SK-N-SH treated with all-trans-retinoic acid at 6 μM for 48 hours (cell line): Measurements from ENCODE around the gene GDPGP1.

ENCODE experiments used
- ATAC-seq: fragments of 200-7000 bp; cut with Tn5 transposase; 3 replicates; pipeline ENCODE4 v1.9.1; 2020; ENCODE audit warnings: mild to moderate bottlenecking, moderate library complexity
- ARNTL ChIP-seq: fragments of 450-650 bp; formaldehyde crosslinking; IDR thresholded peaks from 2 replicates; pipeline ENCODE4 v1.5.0; 2020; ENCODE audit warnings: low read depth, mild to moderate bottlenecking, moderate library complexity, borderline replicate concordance
- BACH2 ChIP-seq: fragments of 250-450 bp; sonication (Bioruptor Pico); IDR thresholded peaks from 2 replicates; pipeline ENCODE4 v1.9.0; 2021; ENCODE audit warnings: mild to moderate bottlenecking, borderline replicate concordance
- CREB5 ChIP-seq: fragments of 250-450 bp; sonication (Bioruptor Pico); IDR thresholded peaks from 2 replicates; pipeline ENCODE4 v1.5.1; 2020; ENCODE audit warnings: low read depth, mild to moderate bottlenecking, moderate library complexity
- CSDC2 ChIP-seq: fragments of 250-450 bp; sonication (Bioruptor Pico); IDR thresholded peaks from 2 replicates; pipeline ENCODE4 v1.5.0; 2020; ENCODE audit warnings: mild to moderate bottlenecking, moderate library complexity
- CSRNP3 ChIP-seq: fragments of 250-450 bp; sonication (Bioruptor Pico); IDR thresholded peaks from 2 replicates; pipeline ENCODE4 v1.5.1; 2021; ENCODE audit warnings: mild to moderate bottlenecking, moderate library complexity
- ESRRG ChIP-seq: fragments of 250-450 bp; sonication (Bioruptor Pico); IDR thresholded peaks from 2 replicates; pipeline ENCODE4 v1.6.1; 2021; ENCODE audit warnings: mild to moderate bottlenecking
- GLIS3 ChIP-seq: fragments of 250-450 bp; sonication (Bioruptor Pico); IDR thresholded peaks from 2 replicates; pipeline ENCODE4 v1.5.0; 2020; ENCODE audit warnings: mild to moderate bottlenecking, moderate library complexity
- ISL1 ChIP-seq: fragments of 250-450 bp; sonication (Bioruptor Pico); IDR thresholded peaks from 2 replicates; pipeline ENCODE4 v2.1.2; 2022; ENCODE audit warnings: mild to moderate bottlenecking, moderate library complexity
- OSR1 ChIP-seq: fragments of 250-450 bp; sonication (Bioruptor Pico); IDR thresholded peaks from 2 replicates; pipeline ENCODE4 v1.8.0; 2022; ENCODE audit warnings: moderate library complexity, mild to moderate bottlenecking, inconsistent platforms
- PATZ1 ChIP-seq: fragments of 250-450 bp; sonication (Bioruptor Pico); IDR thresholded peaks from 2 replicates; pipeline ENCODE4 v1.8.0; 2020; ENCODE audit warnings: mild to moderate bottlenecking, moderate library complexity, borderline replicate concordance
- POU6F1 ChIP-seq: fragments of 250-450 bp; sonication (Bioruptor Pico); IDR thresholded peaks from 2 replicates; pipeline ENCODE4 v1.8.0; 2021; ENCODE audit warnings: low read depth, mild to moderate bottlenecking, moderate library complexity, borderline replicate concordance
- PPARA ChIP-seq: fragments of 250-450 bp; sonication (Bioruptor Pico); IDR thresholded peaks from 2 replicates; pipeline ENCODE4 v1.5.0; 2020; ENCODE audit warnings: mild to moderate bottlenecking, borderline replicate concordance
- RARB ChIP-seq: fragments of 250-450 bp; sonication (Bioruptor Pico); IDR thresholded peaks from 2 replicates; pipeline ENCODE4 v1.8.0; 2021; ENCODE audit warnings: mild to moderate bottlenecking, moderate library complexity
- SNAI2 ChIP-seq: fragments of 250-450 bp; sonication (Bioruptor Pico); IDR thresholded peaks from 2 replicates; pipeline ENCODE4 v1.5.0; 2020; ENCODE audit warnings: mild to moderate bottlenecking, moderate library complexity
- TCF4 ChIP-seq: fragments of 250-450 bp; sonication (Bioruptor Pico); IDR thresholded peaks from 2 replicates; pipeline ENCODE4 v1.8.0; 2021; ENCODE audit warnings: mild to moderate bottlenecking, moderate library complexity, borderline replicate concordance
- TOX ChIP-seq: fragments of 250-450 bp; sonication (Bioruptor Pico); IDR thresholded peaks from 2 replicates; pipeline ENCODE4 v1.8.0; 2021; ENCODE audit warnings: mild to moderate bottlenecking, moderate library complexity, borderline replicate concordance
- ZC3H10 ChIP-seq: fragments of 250-450 bp; sonication (Bioruptor Pico); IDR thresholded peaks from 2 replicates; pipeline ENCODE4 v1.5.1; 2021; ENCODE audit warnings: mild to moderate bottlenecking, moderate library complexity
- ZFP3 ChIP-seq: fragments of 250-450 bp; sonication (Bioruptor Pico); IDR thresholded peaks from 2 replicates; pipeline ENCODE4 v1.5.0; 2020; ENCODE audit warnings: mild to moderate bottlenecking, moderate library complexity
- ZFP30 ChIP-seq: fragments of 450-650 bp; formaldehyde crosslinking; IDR thresholded peaks from 2 replicates; pipeline ENCODE4 v1.5.0; 2022; ENCODE audit warnings: mild to moderate bottlenecking, moderate library complexity
- ZNF565 ChIP-seq: fragments of 450-650 bp; formaldehyde crosslinking; conservative IDR thresholded peaks from 2 replicates; pipeline ENCODE4 v1.5.0; 2020; ENCODE audit warnings: low read depth, mild to moderate bottlenecking, moderate library complexity
- ZNF8 ChIP-seq: fragments of 450-650 bp; formaldehyde crosslinking; IDR thresholded peaks from 2 replicates; pipeline ENCODE4 v1.5.0; 2020; ENCODE audit warnings: mild to moderate bottlenecking, moderate library complexity
- TF ChIP-seq, protein P1 (sequence below): fragments of 250-450 bp; sonication (Bioruptor Pico); IDR thresholded peaks from 2 replicates; pipeline ENCODE4 v1.5.0; 2020; ENCODE audit warnings: mild to moderate bottlenecking, moderate library complexity

Gene GDPGP1

DNA sequence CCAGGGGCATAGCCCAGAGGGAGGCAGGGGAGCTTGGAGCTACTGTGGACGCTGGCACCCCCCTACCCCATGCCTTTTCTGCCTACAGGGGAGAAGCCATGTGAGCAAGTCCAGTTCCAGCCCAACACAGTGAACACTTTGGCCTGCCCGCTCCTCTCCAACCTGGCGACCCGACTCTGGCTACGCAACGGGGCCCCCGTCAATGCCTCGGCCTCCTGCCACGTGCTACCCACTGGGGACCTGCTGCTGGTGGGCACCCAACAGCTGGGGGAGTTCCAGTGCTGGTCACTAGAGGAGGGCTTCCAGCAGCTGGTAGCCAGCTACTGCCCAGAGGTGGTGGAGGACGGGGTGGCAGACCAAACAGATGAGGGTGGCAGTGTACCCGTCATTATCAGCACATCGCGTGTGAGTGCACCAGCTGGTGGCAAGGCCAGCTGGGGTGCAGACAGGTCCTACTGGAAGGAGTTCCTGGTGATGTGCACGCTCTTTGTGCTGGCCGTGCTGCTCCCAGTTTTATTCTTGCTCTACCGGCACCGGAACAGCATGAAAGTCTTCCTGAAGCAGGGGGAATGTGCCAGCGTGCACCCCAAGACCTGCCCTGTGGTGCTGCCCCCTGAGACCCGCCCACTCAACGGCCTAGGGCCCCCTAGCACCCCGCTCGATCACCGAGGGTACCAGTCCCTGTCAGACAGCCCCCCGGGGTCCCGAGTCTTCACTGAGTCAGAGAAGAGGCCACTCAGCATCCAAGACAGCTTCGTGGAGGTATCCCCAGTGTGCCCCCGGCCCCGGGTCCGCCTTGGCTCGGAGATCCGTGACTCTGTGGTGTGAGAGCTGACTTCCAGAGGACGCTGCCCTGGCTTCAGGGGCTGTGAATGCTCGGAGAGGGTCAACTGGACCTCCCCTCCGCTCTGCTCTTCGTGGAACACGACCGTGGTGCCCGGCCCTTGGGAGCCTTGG lies 5.9 kb upstream of the GDPGP1 start:
- no peak for ATAC-seq
- no peak for TF ChIP-seq ZNF8 (CRISPR knock-in tag)
- no peak for TF ChIP-seq TOX (CRISPR knock-in tag)
- no peak for TF ChIP-seq ZFP30 (CRISPR knock-in tag)
- no peak for TF ChIP-seq PPARA (CRISPR knock-in tag)
- TF ChIP-seq PATZ1 (CRISPR knock-in tag), result no peak
- TF ChIP-seq ZC3H10 (CRISPR knock-in tag), result no peak
- no peak for TF ChIP-seq SNAI2
- TF ChIP-seq ESRRG (CRISPR knock-in tag), result no peak
- no peak for TF ChIP-seq ZFP3 (CRISPR knock-in tag)
- TF ChIP-seq TCF4 (CRISPR knock-in tag), result no peak
- TF ChIP-seq POU6F1 (CRISPR knock-in tag), result no peak
- TF ChIP-seq CREB5, result no peak

DNA sequence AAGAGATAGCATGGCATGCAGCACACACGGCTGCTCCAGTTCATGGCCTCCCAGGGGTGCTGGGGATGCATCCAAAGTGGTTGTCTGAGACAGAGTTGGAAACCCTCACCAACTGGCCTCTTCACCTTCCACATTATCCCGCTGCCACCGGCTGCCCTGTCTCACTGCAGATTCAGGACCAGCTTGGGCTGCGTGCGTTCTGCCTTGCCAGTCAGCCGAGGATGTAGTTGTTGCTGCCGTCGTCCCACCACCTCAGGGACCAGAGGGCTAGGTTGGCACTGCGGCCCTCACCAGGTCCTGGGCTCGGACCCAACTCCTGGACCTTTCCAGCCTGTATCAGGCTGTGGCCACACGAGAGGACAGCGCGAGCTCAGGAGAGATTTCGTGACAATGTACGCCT lies 5.0 kb upstream of the GDPGP1 start:
- TF ChIP-seq ARNTL (CRISPR knock-in tag) (no peak), PATZ1 (CRISPR knock-in tag) (no peak), TCF4 (CRISPR knock-in tag) (no peak), ZFP30 (CRISPR knock-in tag) (no peak), SNAI2 (no peak), GLIS3 (CRISPR knock-in tag) (no peak), ZNF8 (CRISPR knock-in tag) (no peak), ZNF565 (no peak), RARB (CRISPR knock-in tag) (no peak), TOX (CRISPR knock-in tag) (no peak), PPARA (CRISPR knock-in tag) (no peak), ZFP3 (CRISPR knock-in tag) (no peak), ISL1 (CRISPR knock-in tag) (no peak), CSRNP3 (no peak), ESRRG (CRISPR knock-in tag) (no peak), OSR1 (CRISPR knock-in tag) (no peak), BACH2 (CRISPR knock-in tag) (no peak), CSDC2 (no peak), ZC3H10 (CRISPR knock-in tag) (no peak)
- TF ChIP-seq, protein P1, sequence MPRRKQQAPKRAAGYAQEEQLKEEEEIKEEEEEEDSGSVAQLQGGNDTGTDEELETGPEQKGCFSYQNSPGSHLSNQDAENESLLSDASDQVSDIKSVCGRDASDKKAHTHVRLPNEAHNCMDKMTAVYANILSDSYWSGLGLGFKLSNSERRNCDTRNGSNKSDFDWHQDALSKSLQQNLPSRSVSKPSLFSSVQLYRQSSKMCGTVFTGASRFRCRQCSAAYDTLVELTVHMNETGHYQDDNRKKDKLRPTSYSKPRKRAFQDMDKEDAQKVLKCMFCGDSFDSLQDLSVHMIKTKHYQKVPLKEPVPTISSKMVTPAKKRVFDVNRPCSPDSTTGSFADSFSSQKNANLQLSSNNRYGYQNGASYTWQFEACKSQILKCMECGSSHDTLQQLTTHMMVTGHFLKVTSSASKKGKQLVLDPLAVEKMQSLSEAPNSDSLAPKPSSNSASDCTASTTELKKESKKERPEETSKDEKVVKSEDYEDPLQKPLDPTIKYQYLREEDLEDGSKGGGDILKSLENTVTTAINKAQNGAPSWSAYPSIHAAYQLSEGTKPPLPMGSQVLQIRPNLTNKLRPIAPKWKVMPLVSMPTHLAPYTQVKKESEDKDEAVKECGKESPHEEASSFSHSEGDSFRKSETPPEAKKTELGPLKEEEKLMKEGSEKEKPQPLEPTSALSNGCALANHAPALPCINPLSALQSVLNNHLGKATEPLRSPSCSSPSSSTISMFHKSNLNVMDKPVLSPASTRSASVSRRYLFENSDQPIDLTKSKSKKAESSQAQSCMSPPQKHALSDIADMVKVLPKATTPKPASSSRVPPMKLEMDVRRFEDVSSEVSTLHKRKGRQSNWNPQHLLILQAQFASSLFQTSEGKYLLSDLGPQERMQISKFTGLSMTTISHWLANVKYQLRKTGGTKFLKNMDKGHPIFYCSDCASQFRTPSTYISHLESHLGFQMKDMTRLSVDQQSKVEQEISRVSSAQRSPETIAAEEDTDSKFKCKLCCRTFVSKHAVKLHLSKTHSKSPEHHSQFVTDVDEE (CRISPR knock-in tag), result no peak
- no peak for ATAC-seq
